Liver (tissue), 3 donors: Measurements from ENCODE around the gene NCK1.

Source experiments
- EGR1 ChIP-seq, 2 donors: IDR thresholded peaks; 2 replicates each; pipeline ENCODE4 v1.6.1; 2016 to 2018; ENCODE audit warnings: antibody characterized with exemption in 2 of 2, low read depth in 2 of 2
- RAD21 ChIP-seq, 2 donors: IDR thresholded peaks; 2 replicates each; pipeline ENCODE4 v1.6.1; 2016; ENCODE audit warnings: antibody characterized with exemption in 2 of 2, mild to moderate bottlenecking in 2 of 2
- SP1 ChIP-seq: IDR thresholded peaks from 2 replicates; pipeline ENCODE4 v1.6.1; 2018; ENCODE audit warnings: antibody characterized with exemption, mild to moderate bottlenecking
- TAF1 ChIP-seq: conservative IDR thresholded peaks from 2 replicates; pipeline ENCODE4 v1.6.1; 2016; ENCODE audit warnings: antibody characterized with exemption, mild to moderate bottlenecking
- YY1 ChIP-seq: IDR thresholded peaks from 2 replicates; pipeline ENCODE4 v1.6.1; 2016; ENCODE audit warnings: antibody characterized with exemption, mild to moderate bottlenecking
- TF ChIP-seq, protein P1 (sequence below): fragments of 150-350 bp; IDR thresholded peaks from 2 replicates; pipeline ENCODE4 v1.5.1; 2017; ENCODE audit warnings: improper control_type of control experiment, low read depth, low read length; ENCODE audit not compliant: missing input control
- TF ChIP-seq, protein P2 (sequence below): IDR thresholded peaks from 2 replicates; pipeline ENCODE4 v1.6.1; 2016; ENCODE audit warnings: antibody characterized with exemption
- TF ChIP-seq, protein P3 (sequence below): IDR thresholded peaks from 2 replicates; pipeline ENCODE4 v1.6.1; 2016; ENCODE audit warnings: antibody characterized with exemption
- TF ChIP-seq, protein P4 (sequence below): IDR thresholded peaks from 2 replicates; pipeline ENCODE4 v1.6.1; 2016; ENCODE audit warnings: antibody characterized with exemption
- donor health status: healthy.
- donor health status: healthy.

DNA sequence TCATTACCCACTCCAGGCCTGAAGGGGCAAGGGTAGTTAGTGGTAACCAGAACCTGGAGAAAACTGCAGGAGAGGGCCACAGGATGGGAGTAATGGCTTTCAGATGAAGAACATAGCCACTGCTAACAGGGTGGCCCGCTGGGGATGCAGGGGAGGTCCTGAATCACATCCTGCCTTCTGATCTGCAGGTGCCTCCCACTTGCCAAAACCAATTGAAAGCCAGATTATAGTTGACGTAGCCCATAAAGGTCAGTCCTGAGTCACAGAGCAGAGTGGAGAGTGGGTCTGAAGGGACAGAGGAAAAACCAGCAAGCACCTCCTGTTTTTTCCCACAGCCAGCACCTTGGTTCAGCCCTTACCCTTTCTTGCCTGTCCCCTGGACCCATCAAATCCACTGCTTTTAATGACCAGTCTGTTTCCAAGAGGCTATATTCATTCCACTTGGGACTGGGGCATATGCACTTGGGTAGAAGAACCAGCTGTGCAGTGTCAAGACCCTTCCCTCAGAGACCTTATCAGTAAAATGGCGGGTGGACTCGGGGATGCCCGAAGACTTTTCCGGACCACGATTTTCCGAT is 43.7 kb upstream of the NCK1 start:
- TF ChIP-seq, protein P1, sequence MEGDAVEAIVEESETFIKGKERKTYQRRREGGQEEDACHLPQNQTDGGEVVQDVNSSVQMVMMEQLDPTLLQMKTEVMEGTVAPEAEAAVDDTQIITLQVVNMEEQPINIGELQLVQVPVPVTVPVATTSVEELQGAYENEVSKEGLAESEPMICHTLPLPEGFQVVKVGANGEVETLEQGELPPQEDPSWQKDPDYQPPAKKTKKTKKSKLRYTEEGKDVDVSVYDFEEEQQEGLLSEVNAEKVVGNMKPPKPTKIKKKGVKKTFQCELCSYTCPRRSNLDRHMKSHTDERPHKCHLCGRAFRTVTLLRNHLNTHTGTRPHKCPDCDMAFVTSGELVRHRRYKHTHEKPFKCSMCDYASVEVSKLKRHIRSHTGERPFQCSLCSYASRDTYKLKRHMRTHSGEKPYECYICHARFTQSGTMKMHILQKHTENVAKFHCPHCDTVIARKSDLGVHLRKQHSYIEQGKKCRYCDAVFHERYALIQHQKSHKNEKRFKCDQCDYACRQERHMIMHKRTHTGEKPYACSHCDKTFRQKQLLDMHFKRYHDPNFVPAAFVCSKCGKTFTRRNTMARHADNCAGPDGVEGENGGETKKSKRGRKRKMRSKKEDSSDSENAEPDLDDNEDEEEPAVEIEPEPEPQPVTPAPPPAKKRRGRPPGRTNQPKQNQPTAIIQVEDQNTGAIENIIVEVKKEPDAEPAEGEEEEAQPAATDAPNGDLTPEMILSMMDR, result no peak
- TF ChIP-seq EGR1 (IDR thresholded peaks at IDR 0.05; ENCODE audit: low read depth in 2 of 2) (no peak), RAD21 (IDR thresholded peaks at IDR 0.05) (peak in 1 of 2 donors; percentile 19), SP1 (no peak), YY1 (no peak), TAF1 (no peak)
- TF ChIP-seq, protein P2, sequence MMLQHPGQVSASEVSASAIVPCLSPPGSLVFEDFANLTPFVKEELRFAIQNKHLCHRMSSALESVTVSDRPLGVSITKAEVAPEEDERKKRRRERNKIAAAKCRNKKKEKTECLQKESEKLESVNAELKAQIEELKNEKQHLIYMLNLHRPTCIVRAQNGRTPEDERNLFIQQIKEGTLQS, result no peak
- TF ChIP-seq, protein P3, sequence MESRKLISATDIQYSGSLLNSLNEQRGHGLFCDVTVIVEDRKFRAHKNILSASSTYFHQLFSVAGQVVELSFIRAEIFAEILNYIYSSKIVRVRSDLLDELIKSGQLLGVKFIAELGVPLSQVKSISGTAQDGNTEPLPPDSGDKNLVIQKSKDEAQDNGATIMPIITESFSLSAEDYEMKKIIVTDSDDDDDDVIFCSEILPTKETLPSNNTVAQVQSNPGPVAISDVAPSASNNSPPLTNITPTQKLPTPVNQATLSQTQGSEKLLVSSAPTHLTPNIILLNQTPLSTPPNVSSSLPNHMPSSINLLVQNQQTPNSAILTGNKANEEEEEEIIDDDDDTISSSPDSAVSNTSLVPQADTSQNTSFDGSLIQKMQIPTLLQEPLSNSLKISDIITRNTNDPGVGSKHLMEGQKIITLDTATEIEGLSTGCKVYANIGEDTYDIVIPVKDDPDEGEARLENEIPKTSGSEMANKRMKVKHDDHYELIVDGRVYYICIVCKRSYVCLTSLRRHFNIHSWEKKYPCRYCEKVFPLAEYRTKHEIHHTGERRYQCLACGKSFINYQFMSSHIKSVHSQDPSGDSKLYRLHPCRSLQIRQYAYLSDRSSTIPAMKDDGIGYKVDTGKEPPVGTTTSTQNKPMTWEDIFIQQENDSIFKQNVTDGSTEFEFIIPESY, result no peak
- TF ChIP-seq, protein P4, sequence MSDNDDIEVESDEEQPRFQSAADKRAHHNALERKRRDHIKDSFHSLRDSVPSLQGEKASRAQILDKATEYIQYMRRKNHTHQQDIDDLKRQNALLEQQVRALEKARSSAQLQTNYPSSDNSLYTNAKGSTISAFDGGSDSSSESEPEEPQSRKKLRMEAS, result no peak
